IPS-15b (cell line): ENCODE measurements around the gene GATB.

Experiments
- H3K27me3 ChIP-seq: one replicate; pipeline ENCODE4 v1.6.1; 2013; ENCODE audit warnings: low read length; ENCODE audit not compliant: control insufficient read depth, insufficient read depth
- H3K36me3 ChIP-seq: one replicate; pipeline ENCODE4 v1.6.1; 2013; ENCODE audit warnings: low read length; ENCODE audit not compliant: control insufficient read depth, insufficient read depth
- H3K4me1 ChIP-seq: one replicate; pipeline ENCODE4 v1.6.1; 2013; ENCODE audit warnings: mild to moderate bottlenecking, low read length; ENCODE audit not compliant: control insufficient read depth, insufficient read depth
- H3K4me3 ChIP-seq: one replicate; pipeline ENCODE4 v1.5.1; 2013; ENCODE audit warnings: low read depth, low read length
- H3K9ac ChIP-seq: one replicate; pipeline ENCODE4 v1.6.1; 2013; ENCODE audit warnings: low read depth, mild to moderate bottlenecking, low read length
- H3K9me3 ChIP-seq: one replicate; pipeline ENCODE4 v1.6.1; 2013; ENCODE audit warnings: mild to moderate bottlenecking, low read length; ENCODE audit not compliant: control insufficient read depth, insufficient read depth

Gene GATB

GRCh38 chr4:151728006-151728405 is 32.8 kb downstream of the GATB start:
- Histone ChIP-seq H3K9me3 (no peaks in the 10 kb centered on the region), H3K4me3 (no peak overlapping the region), H3K9ac (no peak overlapping the region), H3K27me3 (no peaks in the 10 kb centered on the region), H3K36me3 (no peaks in the 10 kb centered on the region), H3K4me1 (no peaks in the 10 kb centered on the region)

- no peak overlapping the region for H3K4me3 ChIP-seq
- H3K9ac ChIP-seq: no peak overlapping the region
- no peaks in the 10 kb centered on the region for H3K36me3 ChIP-seq
- H3K9me3 ChIP-seq: no peaks in the 10 kb centered on the region
- no peaks in the 10 kb centered on the region for H3K27me3 ChIP-seq
- H3K4me1 ChIP-seq: no peaks in the 10 kb centered on the region
Observed at GRCh38 chr4:151727365-151727764, 33.4 kb downstream of the GATB start.

- no peak overlapping the region for H3K4me3 ChIP-seq
- H3K9me3 ChIP-seq: no peaks in the 10 kb centered on the region
- H3K36me3 ChIP-seq: no peaks in the 10 kb centered on the region
- H3K4me1 ChIP-seq: no peaks in the 10 kb centered on the region
- H3K9ac ChIP-seq: no peak overlapping the region
- no peaks in the 10 kb centered on the region for H3K27me3 ChIP-seq
Observed at GRCh38 chr4:151725087-151725486, 35.7 kb downstream of the GATB start.

- no peaks in the 10 kb centered on the region for H3K36me3 ChIP-seq
- no peak overlapping the region for H3K9ac ChIP-seq
- H3K27me3 ChIP-seq: no peaks in the 10 kb centered on the region
- no peak overlapping the region for H3K4me3 ChIP-seq
- no peaks in the 10 kb centered on the region for H3K9me3 ChIP-seq
- no peaks in the 10 kb centered on the region for H3K4me1 ChIP-seq
Observed at GRCh38 chr4:151721916-151722315, 38.9 kb downstream of the GATB start.

GRCh38 chr4:151721466-151721865 is 39.3 kb downstream of the GATB start:
- Histone ChIP-seq H3K4me1 (no peaks in the 10 kb centered on the region), H3K4me3 (no peak overlapping the region), H3K9ac (no peak overlapping the region), H3K27me3 (no peaks in the 10 kb centered on the region), H3K36me3 (no peaks in the 10 kb centered on the region), H3K9me3 (no peaks in the 10 kb centered on the region)

- H3K36me3 ChIP-seq: no peaks in the 10 kb centered on the region
- H3K9me3 ChIP-seq: no peaks in the 10 kb centered on the region
- no peaks in the 10 kb centered on the region for H3K4me1 ChIP-seq
- H3K9ac ChIP-seq: no peak overlapping the region
- H3K4me3 ChIP-seq: no peak overlapping the region
- no peaks in the 10 kb centered on the region for H3K27me3 ChIP-seq
Observed at GRCh38 chr4:151719956-151720334, 40.9 kb downstream of the GATB start.

GRCh38 chr4:151718984-151719955 is 41.5 kb downstream of the GATB start:
- no peak overlapping the region for H3K9ac ChIP-seq
- no peaks in the 10 kb centered on the region for H3K36me3 ChIP-seq

GRCh38 chr4:151717909-151718628 is 42.7 kb downstream of the GATB start:
- Histone ChIP-seq H3K9me3 (no peaks in the 10 kb centered on the region), H3K4me1 (no peaks in the 10 kb centered on the region), H3K9ac (no peak overlapping the region), H3K36me3 (no peaks in the 10 kb centered on the region), H3K4me3 (no peak overlapping the region), H3K27me3 (no peaks in the 10 kb centered on the region)

More at GRCh38 chr4:151718984-151719955, 41.5 kb downstream of the GATB start:
- no peaks in the 10 kb centered on the region for H3K9me3 ChIP-seq
- no peak overlapping the region for H3K4me3 ChIP-seq
- H3K4me1 ChIP-seq: no peaks in the 10 kb centered on the region
- no peaks in the 10 kb centered on the region for H3K27me3 ChIP-seq

- no peaks in the 10 kb centered on the region for H3K36me3 ChIP-seq
- no peaks in the 10 kb centered on the region for H3K9me3 ChIP-seq
- no peaks in the 10 kb centered on the region for H3K4me1 ChIP-seq
- H3K27me3 ChIP-seq: no peaks in the 10 kb centered on the region
- no peak overlapping the region for H3K9ac ChIP-seq
- no peak overlapping the region for H3K4me3 ChIP-seq
Observed at GRCh38 chr4:151717314-151717713, 43.5 kb downstream of the GATB start.

GRCh38 chr4:151716324-151716723 is 44.5 kb downstream of the GATB start:
- Histone ChIP-seq H3K27me3 (no peaks in the 10 kb centered on the region), H3K4me1 (no peaks in the 10 kb centered on the region), H3K9ac (no peak overlapping the region), H3K9me3 (no peaks in the 10 kb centered on the region), H3K4me3 (no peak overlapping the region), H3K36me3 (no peaks in the 10 kb centered on the region)

- Histone ChIP-seq H3K9ac (no peak overlapping the region), H3K27me3 (no peaks in the 10 kb centered on the region), H3K4me1 (no peaks in the 10 kb centered on the region), H3K9me3 (no peaks in the 10 kb centered on the region), H3K4me3 (no peak overlapping the region), H3K36me3 (no peaks in the 10 kb centered on the region)
Observed at GRCh38 chr4:151715881-151716280, 44.9 kb downstream of the GATB start.

- H3K4me1 ChIP-seq: no peaks in the 10 kb centered on the region
- H3K27me3 ChIP-seq: no peaks in the 10 kb centered on the region
- peaks cover 3% of the 10 kb centered on the region for H3K36me3 ChIP-seq
- H3K9me3 ChIP-seq: no peaks in the 10 kb centered on the region
- no peak overlapping the region for H3K9ac ChIP-seq
- H3K4me3 ChIP-seq: no peak overlapping the region
Observed at GRCh38 chr4:151712777-151713176, 48.0 kb downstream of the GATB start.
